Neural progenitor cell (in vitro differentiated cells): Measurements from ENCODE around the gene INPP5D.

Experiments used
- EZH2 ChIP-seq: fragments of 200-600 bp; sonication (generic); IDR thresholded peaks from 2 replicates; pipeline ENCODE4 v1.6.1; 2017; ENCODE audit warnings: antibody characterized with exemption, mild to moderate bottlenecking, moderate library complexity
- EZH2phosphoT487 ChIP-seq: fragments of 200-600 bp; sonication (generic); IDR thresholded peaks from 2 replicates; pipeline ENCODE4 v1.6.1; 2017; ENCODE audit warnings: antibody characterized with exemption
- TF ChIP-seq, protein P1 (sequence below): fragments of 200-600 bp; sonication (generic); IDR thresholded peaks from 2 replicates; pipeline ENCODE4 v1.5.1; 2017; ENCODE audit warnings: antibody characterized with exemption, mild to moderate bottlenecking

DNA sequence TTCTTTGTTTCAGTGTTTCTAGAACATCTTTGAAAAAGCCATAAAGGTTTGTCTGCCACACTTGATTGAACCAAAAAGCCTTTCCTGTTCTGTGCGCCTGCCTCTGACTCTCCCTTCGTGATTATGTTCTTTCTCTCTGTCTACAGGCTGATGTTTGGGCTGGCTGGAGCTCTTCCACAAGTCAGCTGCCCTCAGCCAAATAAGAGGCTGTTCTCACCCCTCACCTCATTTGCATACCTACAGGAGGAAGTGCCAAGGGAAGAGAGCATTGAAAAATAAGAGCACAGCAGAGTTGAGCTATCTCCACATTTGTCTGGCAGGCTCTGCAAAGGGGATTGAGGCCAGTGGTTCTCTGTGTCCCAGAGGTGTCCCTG is 15.8 kb downstream of the INPP5D start:
- TF ChIP-seq, protein P1, sequence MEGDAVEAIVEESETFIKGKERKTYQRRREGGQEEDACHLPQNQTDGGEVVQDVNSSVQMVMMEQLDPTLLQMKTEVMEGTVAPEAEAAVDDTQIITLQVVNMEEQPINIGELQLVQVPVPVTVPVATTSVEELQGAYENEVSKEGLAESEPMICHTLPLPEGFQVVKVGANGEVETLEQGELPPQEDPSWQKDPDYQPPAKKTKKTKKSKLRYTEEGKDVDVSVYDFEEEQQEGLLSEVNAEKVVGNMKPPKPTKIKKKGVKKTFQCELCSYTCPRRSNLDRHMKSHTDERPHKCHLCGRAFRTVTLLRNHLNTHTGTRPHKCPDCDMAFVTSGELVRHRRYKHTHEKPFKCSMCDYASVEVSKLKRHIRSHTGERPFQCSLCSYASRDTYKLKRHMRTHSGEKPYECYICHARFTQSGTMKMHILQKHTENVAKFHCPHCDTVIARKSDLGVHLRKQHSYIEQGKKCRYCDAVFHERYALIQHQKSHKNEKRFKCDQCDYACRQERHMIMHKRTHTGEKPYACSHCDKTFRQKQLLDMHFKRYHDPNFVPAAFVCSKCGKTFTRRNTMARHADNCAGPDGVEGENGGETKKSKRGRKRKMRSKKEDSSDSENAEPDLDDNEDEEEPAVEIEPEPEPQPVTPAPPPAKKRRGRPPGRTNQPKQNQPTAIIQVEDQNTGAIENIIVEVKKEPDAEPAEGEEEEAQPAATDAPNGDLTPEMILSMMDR: no peak
- TF ChIP-seq EZH2phosphoT487: no peak
- TF ChIP-seq EZH2: no peak
